GM18502 (cell line): ENCODE results near the gene PATL1.
A peak's percentile ranks its signal among the peaks of the same experiment; 100 is the strongest.
"Not testable (repeated sequence)": the region's sequence is repeated elsewhere in the genome, so short reads cannot be mapped to it uniquely, and the experiment has no call there.

Experiments
- ATAC-seq: cut with Tn5 transposase; IDR thresholded peaks from one replicate; pipeline ENCODE4 v1.9.1; 2021; ENCODE audit warnings: mild to moderate bottlenecking; ENCODE audit not compliant: unreplicated experiment, poor library complexity

PATL1 gene, protein sequence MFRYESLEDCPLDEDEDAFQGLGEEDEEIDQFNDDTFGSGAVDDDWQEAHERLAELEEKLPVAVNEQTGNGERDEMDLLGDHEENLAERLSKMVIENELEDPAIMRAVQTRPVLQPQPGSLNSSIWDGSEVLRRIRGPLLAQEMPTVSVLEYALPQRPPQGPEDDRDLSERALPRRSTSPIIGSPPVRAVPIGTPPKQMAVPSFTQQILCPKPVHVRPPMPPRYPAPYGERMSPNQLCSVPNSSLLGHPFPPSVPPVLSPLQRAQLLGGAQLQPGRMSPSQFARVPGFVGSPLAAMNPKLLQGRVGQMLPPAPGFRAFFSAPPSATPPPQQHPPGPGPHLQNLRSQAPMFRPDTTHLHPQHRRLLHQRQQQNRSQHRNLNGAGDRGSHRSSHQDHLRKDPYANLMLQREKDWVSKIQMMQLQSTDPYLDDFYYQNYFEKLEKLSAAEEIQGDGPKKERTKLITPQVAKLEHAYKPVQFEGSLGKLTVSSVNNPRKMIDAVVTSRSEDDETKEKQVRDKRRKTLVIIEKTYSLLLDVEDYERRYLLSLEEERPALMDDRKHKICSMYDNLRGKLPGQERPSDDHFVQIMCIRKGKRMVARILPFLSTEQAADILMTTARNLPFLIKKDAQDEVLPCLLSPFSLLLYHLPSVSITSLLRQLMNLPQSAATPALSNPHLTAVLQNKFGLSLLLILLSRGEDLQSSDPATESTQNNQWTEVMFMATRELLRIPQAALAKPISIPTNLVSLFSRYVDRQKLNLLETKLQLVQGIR

DNA sequence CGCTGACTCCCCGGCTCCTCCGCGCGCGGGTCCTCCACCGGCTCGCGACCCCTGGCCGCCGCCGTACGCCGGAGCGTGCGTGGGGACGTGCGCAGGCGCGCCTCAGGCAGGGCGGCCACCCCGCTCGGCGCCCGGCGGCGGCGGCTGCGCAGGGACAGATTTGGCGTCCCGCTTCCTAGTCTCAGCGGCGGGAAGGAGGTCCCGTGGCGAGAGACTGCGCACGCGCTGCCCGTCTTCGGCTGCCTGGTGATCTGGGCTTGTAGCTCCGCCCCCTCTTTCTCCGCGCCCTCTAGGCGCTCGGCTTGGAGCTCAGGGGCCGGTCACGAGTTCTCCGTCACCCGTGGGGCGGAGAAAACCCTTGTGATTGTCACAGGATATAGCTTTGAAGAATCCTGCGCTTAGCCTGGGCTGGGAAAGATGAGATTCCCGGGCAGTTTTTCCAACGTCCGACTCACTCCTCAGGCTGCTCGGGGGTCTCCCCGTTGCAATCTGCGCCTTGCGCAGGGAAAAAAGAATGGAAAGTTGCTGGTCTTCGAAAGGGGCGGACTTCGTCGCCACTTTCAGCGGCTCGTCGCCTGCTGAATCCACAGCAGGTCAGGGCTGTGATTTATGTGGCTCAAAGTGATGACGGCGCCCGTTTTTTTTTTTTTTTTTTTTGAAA, at the start of gene PATL1:
PATL1 (minus strand) TSS at position 88 of the 661 bp plus-strand sequence. CDS start 142 bp downstream, outside the sequence.
- ATAC-seq = peak; percentile 94

DNA sequence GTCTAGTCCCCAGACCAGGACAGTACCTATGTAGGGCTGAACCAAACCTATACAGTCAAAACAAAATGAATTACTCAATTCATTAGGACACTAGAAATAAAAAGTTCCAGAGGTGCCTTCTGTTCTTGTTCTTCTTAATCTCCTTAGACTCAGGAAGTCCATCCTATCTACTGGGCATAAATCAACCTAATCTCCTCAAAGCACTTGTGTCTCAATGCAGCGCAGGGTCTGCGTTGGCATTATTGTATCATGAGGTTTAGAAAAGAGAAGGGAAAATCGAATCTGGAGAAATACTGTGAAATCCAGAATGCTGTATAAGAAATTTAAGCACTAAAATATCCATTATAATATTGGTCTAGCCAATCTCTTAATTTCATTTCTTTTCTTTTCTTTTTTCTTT, 47.2 kb upstream of the PATL1 start:
- no peak for ATAC-seq

DNA sequence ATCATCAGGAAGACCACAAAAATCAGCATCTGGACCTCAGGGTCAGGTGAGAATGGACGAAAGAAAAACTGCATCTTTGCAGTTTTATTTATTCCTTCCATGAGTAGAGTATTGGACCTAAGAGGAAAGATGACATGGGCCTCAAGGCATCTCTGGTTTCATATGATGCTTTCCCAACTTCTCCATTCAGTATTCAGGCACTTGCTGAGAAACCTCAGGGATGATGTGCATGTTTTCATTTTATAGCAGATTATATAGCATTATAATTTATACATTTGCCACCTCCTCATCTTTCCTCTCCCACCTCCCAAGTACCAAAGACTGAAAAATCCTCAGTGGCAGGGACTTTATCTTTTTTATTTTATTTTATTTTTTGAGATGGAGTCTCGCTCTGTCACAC, 44.9 kb upstream of the PATL1 start, which contains the start of gene OR10V1:
OR10V1 (minus strand) TSS at position 101 of the 400 bp plus-strand sequence; CDS start at position 101, 0 bp downstream.
- ATAC-seq = no peak

DNA sequence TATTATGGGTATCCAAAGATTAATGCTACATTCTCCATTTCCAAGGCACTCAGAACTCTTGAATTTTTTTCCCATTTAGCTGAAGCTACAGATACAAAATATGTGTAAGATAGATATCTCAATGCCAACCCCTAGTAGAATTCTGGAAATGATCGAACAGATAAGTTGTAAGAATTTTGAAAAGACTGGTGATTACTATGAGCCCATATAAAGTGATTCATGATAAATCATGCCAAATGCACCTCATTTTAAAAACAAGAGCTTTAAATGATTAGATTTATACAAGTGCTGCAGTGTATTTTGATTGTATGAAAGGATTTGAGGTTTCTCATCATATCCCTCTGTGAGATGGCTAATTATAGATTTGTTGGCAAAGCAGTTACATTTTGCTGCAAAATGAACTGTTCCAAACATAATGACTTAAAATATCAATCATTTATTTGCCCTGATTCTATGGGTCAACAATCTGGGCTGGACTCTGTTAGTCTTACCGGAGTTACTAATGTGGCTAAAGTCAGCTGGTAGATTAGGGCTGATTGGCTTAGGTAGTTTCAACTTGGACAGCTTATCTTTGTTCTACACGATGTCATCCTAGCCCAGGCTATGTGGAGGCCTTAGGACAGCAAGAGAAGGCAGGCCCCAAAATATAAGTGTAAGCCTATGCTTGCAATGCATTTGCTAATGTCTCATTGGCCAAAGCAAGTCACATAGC, 41.5 kb upstream of the PATL1 start:
- ATAC-seq = no peak

DNA sequence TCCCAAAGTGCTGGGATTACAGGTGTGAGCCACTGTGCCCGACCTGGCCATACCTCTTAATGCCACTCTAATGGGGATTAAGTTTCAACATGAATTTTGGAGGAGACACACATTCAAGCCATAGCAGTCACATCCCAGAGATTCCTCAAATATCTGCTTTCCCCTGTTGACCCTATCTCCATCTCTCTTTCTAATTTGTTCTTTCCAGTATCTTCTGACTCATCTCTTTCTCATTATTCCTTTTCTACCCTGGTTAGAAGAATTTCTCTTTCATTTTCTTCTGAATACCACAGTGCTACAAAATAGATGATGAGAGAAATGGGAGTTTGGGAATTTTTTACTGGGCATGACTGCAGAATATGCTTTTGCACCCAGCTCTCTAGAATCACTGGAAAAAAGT, 39.7 kb upstream of the PATL1 start:
- no peak for ATAC-seq

DNA sequence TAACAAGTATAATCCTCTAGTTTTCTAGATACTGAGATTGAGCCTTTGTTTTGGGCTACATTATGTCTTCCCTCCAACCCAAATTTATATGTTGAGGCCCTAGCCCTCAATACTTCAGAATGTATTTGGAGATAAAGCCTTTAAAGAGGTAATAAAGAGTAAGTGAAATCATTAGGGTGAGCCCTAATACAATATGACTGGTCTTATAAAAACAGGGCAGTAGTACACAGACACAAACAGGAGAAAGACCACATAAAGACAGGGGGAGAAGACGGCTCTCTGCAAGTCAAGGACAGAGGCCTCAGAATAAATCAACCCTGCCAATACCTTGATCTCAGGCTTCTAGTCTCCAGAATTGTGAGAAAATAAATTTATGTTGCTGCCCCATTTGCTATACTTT, 38.5 kb upstream of the PATL1 start:
- no peak for ATAC-seq

DNA sequence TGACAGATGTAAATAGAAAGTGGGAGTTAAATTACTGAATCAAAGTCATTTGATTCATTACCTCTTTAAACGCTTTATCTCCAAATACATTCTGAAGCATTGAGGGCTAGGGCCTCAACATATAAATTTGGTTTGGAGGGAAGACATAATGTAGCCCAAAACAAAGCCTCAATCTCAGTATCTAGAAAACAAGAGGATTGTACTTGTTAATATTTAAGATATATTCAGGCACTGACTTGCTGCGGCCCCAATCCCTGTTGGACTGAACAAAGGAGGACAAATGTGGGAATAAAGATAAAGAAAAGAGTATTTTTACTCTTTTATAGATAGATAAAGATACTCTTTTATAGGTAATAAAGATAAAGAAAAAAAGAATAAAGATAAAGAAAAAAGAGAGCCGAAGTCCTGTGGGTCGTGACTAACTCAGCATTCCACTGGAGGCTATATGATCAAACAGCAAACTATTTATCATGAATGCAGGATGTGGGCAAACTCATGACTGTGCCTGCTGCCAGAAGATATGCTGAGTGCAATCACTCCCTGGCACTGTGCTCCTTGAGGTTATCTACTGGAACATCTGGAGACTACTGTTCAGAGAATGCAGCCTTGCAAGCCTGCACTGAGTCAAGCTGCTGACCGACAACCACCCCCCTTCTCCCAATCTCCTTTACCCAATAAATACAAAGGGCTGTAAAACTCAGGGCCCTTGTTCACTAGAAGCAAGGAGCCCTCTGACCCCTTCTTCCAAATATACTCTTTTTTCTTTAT, 37.9 kb upstream of the PATL1 start:
- ATAC-seq = no peak

DNA sequence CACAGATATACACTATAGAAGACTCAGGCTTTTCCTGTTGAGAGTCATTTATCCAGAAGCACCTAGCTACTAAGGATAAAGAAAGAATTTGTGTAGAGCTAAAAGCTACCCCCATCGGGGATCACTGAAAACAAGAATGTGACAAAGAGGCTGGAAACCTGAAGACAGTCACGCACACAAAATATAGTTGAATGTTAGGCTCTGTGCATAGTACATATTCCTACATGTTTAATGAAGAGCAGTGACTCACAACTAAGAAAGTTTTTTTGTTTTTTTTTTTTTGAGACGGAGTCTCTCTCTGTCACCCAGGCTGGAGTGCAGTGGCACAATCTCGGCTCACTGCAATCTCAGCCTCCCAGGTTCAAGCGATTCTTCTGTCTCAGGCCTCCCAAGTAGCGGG, 36.5 kb upstream of the PATL1 start:
- ATAC-seq = no peak

DNA sequence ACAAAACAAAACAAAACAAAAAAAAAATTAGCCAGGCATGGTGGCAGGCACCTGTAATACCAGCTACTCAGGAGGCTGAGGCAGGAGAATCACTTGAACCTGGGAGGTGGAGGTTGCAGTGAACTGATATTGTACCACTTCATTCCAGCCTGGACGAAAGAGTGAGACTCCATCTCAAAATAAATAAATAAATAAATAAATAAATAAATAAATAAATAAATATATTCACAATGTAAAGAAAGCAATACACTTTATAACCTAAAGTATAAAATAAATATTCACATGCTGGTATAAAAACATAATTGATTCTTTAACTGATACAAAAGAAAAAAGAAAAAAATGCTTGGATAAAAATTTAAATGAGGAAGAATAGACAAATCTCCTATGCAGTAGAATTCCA, 34.7 kb upstream of the PATL1 start:
- ATAC-seq = not testable (repeated sequence)

DNA sequence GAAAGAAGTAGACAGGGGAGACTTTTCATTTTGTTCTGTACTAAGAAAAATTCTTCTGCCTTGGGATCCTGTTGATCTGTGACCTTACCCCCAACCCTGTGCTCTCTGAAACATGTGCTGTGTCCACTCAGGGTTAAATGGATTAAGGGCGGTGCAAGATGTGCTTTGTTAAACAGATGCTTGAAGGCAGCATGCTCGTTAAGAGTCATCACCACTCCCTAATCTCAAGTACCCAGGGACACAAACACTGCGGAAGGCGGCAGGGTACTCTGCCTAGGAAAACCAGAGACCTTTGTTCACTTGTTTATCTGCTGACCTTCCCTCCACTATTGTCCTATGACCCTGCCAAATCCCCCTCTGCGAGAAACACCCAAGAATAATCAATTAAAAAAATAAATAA, 31.3 kb upstream of the PATL1 start:
- ATAC-seq = not testable (repeated sequence)

DNA sequence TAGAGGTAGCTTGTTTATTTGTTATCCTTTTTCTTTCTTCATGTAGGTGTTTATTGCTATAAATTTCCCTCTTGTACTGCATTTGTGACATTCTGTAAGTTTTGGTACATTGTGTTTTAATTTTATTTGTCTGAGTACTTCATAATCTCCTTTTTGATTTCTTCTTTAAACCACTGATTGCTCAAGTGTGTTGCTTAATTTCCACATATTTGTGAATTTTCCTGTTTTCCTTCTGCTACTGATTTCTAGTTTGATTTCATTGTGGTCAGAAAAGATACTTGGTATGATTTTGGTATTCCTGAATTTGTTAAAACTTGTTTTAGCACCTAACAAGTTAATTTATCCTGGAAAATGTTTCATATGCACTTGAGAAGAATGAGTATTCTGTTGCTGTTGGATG, 29.7 kb upstream of the PATL1 start:
- ATAC-seq = no peak

DNA sequence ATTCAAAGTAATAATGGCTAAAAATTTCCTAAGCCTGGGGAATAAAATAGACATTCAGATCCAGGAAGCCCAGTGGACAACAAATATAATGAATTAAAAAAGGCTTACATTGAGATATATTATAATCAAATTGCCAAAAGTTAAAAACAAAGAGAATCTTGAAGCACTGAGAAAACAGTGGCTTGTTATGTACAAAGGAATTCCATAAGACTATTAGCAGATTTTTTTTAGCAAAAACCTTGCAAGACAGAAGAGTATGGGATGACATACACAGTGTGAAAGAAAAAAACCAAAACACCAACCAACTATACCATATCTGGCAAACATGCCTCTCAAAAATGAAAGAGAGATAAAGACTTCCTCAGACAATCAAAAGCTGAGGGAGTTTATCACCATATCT, 24.1 kb upstream of the PATL1 start:
- ATAC-seq = no peak

DNA sequence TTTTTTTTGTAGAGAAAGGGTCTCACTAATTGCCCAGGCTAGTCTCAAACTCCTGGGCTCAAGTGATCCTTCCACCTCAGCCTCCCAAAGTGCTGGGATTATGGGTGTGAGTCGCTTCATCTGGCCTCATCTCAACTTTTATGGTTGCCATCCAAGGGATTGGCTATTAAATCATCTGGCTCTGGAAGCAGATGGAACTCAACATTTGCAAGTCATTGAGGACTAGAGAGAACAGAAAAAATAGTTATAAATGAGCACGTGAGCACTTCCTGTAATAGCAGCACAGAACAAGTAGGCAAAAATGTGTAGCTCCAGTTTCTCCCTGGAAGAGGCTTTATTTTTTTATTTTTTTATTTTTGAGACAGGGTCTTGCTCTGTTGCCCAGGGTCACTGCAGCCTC, 22.3 kb upstream of the PATL1 start:
- ATAC-seq = no peak

DNA sequence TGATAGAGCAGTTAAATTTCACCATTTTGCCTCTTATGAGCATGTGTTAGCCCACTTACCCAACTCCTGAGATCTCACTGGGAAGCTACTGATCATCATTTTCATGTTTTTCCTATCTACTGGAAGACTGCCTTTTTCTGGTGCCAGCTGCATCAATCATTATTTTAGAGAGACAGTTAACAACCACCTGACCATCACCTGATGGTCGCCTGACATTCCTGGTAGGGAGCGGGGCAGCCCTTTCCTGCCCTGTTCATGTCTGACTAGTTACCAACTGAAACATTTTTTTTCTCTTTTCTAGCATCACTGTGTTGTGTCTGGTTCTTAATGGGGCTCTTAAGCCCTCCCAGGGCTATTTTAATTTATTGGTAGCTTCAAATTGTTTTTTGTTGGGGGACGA, 20.2 kb upstream of the PATL1 start:
- no peak for ATAC-seq

DNA sequence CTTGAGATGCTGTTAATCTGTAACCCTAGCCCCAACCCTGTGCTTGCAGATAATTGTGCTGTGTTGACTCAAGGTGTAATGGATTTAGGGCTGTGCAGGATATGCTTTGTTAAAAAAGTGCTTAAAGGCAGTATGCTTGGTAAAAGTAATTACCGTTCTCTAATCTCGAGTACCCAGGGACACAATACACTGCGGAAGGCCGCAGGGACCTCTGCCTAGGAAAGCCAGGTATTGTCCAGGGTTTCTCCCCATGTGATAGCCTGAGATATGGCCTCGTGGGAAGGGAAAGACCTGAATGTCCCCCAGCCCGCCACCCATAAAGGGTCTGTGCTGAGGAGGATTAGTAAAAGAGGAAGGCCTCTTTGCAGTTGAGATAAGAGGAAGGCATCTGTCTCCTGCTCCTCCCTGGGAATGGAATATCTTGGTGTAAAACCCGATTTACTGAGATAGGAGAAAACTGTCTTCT, 12.5 kb upstream of the PATL1 start:
- ATAC-seq = not testable (repeated sequence)

DNA sequence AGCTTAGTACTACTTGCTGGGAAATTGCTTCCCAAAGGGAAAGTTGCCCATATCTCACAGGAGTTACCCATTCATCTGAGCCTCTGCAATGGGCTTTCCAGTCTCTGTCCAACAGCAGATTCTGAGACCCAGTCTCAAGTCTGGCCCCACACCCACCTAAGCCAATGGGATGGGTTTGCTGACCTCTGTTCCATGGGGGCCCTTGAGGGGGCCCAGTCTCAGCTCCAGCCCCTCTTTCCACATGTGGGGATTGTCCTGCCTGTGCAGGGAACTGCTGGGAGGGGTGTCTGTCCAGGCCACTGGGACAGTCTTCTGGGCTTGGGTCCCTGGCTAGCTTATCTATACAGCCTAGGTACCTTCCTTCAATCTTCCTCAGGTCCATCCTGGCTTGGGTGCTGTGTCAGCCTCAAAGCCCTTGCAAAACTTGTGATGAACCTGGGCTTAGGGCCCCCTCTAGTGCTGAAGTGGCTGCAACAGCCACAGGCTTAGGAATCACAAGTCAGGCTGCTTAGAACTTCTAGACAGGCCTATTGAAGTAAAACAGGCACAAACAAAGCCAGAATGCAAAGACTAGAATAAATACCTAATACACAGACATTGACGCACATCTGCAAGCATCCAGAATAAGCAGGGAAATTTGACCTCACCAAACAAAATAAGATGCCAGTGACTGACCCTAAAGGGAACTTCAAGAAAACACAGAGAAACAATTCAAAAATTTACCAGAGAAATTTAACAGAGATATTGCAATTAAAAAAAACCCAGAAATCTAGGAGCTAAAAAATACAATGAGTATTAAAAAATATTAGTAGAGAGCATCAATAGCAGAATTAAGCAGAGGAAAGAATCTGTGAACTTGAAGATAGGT, 11.7 kb upstream of the PATL1 start:
- ATAC-seq = peak; percentile 83

DNA sequence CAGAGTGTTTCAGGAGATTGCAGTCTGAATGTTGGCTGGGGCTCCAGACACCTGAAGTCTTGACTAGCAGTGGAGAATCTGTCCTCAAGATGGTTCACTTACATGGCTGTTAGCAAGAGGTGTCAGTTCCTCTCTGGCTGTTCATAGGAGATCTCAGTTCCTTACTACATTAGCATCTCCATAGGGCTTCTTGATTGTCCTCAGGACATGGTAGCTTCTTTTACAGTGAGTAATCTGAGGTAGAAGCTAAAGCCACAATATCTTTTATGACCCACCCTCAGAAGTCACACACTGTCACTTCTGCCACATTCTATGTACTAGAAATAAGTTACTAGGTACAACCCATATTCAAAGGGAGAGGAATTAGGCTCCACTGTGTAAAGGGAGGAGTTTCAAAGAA, 10.5 kb upstream of the PATL1 start:
- ATAC-seq = no peak

DNA sequence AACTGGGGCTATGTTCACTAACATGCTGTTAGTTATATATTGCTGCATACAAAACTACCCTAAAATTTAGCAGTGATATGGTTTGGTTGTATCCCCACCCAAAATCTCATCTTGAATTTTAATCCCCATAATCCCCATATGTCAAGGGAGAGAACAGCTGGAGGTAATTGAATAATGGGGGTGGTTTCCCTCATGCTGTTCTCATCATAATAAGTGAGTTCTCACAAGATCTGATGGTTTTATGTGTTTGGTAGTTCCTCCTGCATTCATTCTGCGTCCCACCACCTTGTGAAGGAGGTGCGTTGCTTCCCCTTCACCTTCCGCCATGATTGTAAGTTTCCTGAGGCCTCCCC, 10.0 kb upstream of the PATL1 start:
- ATAC-seq = no peak
